Lower leg skin (tissue), 4 donors: ENCODE measurements around the gene RNF207. TPM values are rescaled to one million over a fixed set of nuclear protein-coding genes. Genes with fewer than 3 reads are reported as not detected.

Experiments used
- DNase-seq, 2 donors: peaks; one replicate each; pipeline ENCODE4 v3.0.0-alpha.2; 2019; ENCODE audit warnings: low spot score in 2 of 2
- H3K4me3 ChIP-seq: fragments of 200-600 bp; sonication (generic); 2 replicates; pipeline ENCODE4 v1.5.1; 2017; ENCODE audit warnings: mild to moderate bottlenecking, low read depth; ENCODE audit not compliant: poor library complexity, severe bottlenecking
- CTCF ChIP-seq, 3 donors: fragments of 450-650 bp; IDR thresholded peaks; one replicate each; pipeline ENCODE4 v1.5.1; 2016; ENCODE audit warnings: antibody characterized with exemption in 3 of 3, mild to moderate bottlenecking in 3 of 3, moderate library complexity in 2 of 3
- POLR2A ChIP-seq, 2 donors: fragments of 450-650 bp; IDR thresholded peaks; one replicate each; pipeline ENCODE4 v1.6.1; 2016 to 2017; ENCODE audit warnings: antibody characterized with exemption in 2 of 2, mild to moderate bottlenecking in 1 of 2, moderate library complexity in 1 of 2
- WGBS, 2 donors: methylation state at CpG; one replicate each; pipeline ENCODE4 v1.1.5; 2018; 5-methylcytosine and 5-hydroxymethylcytosine counted together
- intact Hi-C: fragments of 100-400 bp; cut with DNase I; formaldehyde crosslinking; loops from one replicate; pipeline ENCODE4 v1.15.0; 2023; ENCODE audit warnings: low total_unique reads
- total RNA-seq, 4 donors: library from RNA; depleted of rRNA; stranded (reverse); fragments of >200 nt; gene quantifications; one replicate each; pipeline ENCODE4 v1.1.0, GENCODE V29; 2016

Gene RNF207
- total RNA-seq, 4 donors from 2014 or later, result 5.0 to 10.4 (median 7.7) TPM

GRCh38 chr1:6207921-6208320 lies 2.0 kb downstream of the RNF207 start:
- no peak for DNase-seq
- no peak overlapping the region for H3K4me3 ChIP-seq
- TF ChIP-seq CTCF (IDR thresholded peaks at IDR 0.05) (no peak), POLR2A (IDR thresholded peaks at IDR 0.05) (no peak)
- intact Hi-C loops, result no loop called here
- 86% methylated on average over 10 of the region's 10 CpGs for WGBS, 2 donors

- TF ChIP-seq POLR2A (IDR thresholded peaks at IDR 0.05) (no peak), CTCF (IDR thresholded peaks at IDR 0.05) (no peak)
- DNase-seq, result no peak
- 2% methylated on average over 48 to 87 of the region's 99 CpGs for WGBS, 2 donors
- intact Hi-C loops, result no loop called here
- H3K4me3 ChIP-seq, result no peak overlapping the region
Observed at GRCh38 chr1:6208723-6209660, 3.1 kb downstream of the RNF207 start.

GRCh38 chr1:6209661-6210580 lies 4.0 kb downstream of the RNF207 start:
- no peak overlapping the region for H3K4me3 ChIP-seq
- no peak for TF ChIP-seq POLR2A (IDR thresholded peaks at IDR 0.05)
- TF ChIP-seq CTCF (IDR thresholded peaks at IDR 0.05), result no peak
- no peak for DNase-seq
- WGBS, 2 donors, result 86 to 90% methylated on average over 17 of the region's 17 CpGs
- intact Hi-C loops, result no loop called here

- DNase-seq, result no peak
- intact Hi-C loops, result no loop called here
- 94 to 97% methylated on average over 10 to 25 of the region's 29 CpGs for WGBS, 2 donors
Observed at GRCh38 chr1:6210591-6211355, 4.9 kb downstream of the RNF207 start.

More at GRCh38 chr1:6210591-6211355, 4.9 kb downstream of the RNF207 start:
- TF ChIP-seq CTCF (IDR thresholded peaks at IDR 0.05), result no peak
- no peak for TF ChIP-seq POLR2A (IDR thresholded peaks at IDR 0.05)
- H3K4me3 ChIP-seq, result no peak overlapping the region
